GM19455 (cell line): ENCODE results near the gene VPREB3.
"Not testable (repeated sequence)": the region's sequence is repeated elsewhere in the genome, so short reads cannot be mapped to it uniquely, and the experiment has no call there.

ENCODE experiments used
- ATAC-seq: cut with Tn5 transposase; IDR thresholded peaks from one replicate; pipeline ENCODE4 v1.9.1; 2021; ENCODE audit not compliant: unreplicated experiment

Gene VPREB3

DNA sequence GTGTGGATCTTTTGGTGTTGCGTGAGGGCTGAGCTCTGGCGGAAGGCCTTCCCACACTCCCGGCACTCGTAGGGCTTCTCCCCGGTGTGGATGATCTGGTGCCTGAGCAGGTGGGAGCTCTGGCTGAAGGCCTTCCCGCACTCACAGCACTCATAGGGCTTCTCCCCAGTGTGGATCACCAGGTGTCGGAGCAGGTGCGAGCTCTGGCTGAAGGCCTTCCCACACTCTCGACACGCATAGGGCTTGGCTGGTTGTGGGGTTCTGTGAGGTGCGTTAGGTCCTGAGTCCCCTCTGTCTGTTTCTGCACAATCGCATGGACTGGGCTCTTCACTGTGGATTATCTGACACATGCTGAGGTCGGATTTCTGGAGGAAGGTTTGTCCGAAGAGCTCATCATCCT is 9.7 kb downstream of the VPREB3 start:
- ATAC-seq = no peak

- ATAC-seq = no peak
Measured at GRCh38 chr22:23744001-23744400, 10.2 kb downstream of the VPREB3 start.

DNA sequence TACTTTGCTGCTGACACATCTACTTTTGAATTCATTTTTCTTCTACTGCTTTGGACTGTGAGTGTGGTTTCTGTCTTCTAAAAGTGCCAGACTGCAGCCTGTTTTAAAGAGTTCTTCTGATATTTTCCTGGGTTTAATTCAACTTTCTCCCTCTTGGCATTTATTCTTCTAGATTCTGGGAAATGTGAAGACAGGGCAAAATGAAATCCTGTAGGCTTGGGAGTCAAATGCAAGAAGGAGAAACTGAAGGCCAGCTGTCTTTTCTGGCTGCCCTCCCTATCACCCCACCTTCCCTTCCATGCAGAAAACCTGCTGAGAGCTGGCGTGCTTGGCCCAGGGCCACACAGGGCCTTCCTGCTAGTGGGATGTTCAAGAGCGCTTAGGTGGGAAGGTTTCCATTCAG is 10.9 kb downstream of the VPREB3 start:
- no peak for ATAC-seq

- ATAC-seq = no peak
Measured at GRCh38 chr22:23742505-23743264, 11.5 kb downstream of the VPREB3 start.

DNA sequence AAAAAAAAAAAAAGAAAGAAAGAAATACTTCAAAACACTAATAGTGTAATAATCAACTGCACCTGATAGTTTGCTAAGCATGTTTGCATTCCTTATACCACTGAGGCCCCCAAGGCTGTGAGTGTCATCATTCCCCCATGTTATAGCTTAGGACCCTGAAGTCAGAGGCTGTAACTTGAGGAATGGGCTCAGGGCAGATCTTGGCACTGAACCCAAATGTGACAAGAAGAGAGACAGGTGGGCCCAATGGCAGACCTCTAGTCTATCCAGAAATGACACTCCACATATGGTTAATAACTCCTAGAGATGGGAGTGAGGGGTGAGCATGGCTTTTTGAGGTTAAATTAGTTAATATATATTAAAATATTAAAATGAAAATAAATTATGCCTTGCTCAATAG is 16.5 kb downstream of the VPREB3 start:
- ATAC-seq = no peak

DNA sequence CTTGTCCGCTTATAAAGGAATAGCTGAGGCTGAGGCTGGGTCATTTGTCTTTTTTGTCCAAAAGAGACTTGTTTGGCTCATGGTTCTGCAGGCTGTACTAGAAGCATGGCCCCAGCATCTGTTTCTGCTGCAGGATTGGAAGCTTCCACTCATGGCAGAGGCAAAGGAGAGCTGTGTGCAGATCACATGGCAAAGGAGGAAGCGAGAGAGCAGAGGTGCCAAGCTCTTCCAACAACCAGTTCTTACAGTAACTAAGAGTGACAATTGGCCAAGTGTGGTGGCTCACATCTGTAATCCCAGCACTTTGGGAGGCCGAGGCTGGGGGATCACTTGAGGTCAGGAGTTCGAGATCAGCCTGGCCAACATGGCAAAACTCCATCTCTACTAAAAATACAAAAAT is 26.1 kb downstream of the VPREB3 start:
- not testable (repeated sequence) for ATAC-seq

DNA sequence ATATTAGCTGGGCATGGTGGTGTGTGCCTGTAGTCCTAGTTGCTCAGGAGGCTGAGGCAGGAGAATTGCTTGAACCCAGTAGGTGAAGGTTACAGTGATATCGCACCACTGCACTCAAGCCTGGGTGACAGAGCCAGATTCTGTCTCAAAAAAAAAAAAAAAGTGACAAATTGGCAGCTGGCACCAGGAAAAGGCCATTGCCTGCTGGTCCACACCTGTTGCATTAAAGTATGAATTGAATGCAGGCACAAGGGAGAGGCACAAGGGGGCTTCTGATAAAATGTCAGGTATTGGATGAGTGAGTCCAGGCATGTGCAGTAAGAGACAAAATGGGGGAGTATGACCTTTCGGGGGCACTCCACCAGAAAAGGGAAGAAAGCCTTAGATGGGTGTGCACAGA is 31.5 kb downstream of the VPREB3 start:
- no peak for ATAC-seq

DNA sequence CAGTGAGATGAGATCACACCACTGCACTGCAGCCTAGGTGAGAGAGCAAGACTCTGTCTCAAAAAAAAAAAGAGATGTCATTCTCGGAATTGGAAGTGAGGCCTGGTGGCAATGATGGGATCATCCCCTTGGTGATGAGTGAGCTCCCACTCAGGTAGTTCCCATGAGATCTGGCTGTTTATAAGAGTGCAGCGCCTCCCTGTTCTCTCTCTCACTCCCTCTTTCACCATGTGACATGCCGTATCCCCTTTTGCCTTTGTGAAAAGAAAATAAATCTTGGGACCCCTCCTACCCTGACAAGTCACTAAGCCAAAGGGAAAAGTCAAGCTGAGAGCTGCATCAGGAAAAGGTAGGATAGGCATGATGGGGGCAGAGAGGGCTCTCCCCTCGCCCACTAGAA is 32.1 kb downstream of the VPREB3 start:
- no peak for ATAC-seq

DNA sequence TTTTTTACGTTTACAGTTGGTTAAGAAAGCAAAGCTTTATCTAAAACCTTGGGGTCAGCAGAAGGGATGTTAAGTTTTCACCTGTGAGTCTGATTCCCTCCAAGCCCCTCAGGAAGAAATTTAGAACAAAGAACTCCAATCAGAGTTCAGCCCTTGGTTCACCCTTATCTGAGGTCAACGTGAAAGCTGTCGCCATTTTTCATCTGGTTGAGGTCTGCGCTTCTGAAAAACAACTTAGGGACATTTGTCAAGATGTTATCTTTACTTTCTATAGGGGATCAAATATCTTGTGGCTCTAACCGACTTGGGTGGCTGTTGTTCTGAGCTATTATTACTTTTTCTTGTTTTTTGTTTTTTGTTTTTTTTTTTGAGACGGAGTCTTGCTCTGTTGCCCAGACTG is 33.4 kb downstream of the VPREB3 start:
- no peak for ATAC-seq

DNA sequence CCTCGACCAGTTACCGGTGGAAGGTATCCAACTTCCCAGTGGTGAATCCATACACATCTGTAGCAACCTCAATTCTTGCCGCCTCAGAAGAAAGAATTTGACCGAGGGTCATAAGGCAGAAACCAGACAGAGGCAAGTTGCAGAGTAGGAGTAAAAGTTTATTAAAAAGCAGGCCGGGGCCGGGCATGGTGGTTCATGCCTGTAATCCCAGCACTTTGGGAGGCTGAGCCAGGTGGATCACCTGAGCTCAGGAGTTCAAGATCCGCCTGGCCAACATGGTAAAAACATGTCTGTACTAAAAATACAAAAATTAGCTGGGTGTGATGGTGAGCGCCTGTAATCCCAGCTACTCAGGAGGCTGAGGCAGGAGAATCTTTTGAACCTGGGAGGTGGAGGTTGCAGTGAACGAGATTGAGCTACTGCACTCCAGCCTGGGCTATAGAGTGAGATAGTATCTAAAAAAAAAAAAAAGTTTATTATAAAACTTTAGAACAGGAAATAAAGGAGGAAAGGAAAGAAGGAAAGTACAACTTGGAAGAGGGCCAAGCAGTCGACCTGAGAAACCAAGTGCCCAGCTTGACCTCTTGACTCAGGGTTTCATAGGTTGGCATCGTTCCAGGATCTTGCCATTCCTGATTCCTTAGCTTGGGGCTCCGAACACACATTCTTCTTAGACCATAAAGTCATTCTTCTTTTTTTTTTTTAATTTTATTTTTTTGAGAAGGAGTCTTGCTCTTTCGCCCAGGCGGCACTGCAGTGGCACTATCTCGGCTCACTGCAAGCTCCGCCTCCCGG is 35.7 kb downstream of the VPREB3 start:
- no peak for ATAC-seq

DNA sequence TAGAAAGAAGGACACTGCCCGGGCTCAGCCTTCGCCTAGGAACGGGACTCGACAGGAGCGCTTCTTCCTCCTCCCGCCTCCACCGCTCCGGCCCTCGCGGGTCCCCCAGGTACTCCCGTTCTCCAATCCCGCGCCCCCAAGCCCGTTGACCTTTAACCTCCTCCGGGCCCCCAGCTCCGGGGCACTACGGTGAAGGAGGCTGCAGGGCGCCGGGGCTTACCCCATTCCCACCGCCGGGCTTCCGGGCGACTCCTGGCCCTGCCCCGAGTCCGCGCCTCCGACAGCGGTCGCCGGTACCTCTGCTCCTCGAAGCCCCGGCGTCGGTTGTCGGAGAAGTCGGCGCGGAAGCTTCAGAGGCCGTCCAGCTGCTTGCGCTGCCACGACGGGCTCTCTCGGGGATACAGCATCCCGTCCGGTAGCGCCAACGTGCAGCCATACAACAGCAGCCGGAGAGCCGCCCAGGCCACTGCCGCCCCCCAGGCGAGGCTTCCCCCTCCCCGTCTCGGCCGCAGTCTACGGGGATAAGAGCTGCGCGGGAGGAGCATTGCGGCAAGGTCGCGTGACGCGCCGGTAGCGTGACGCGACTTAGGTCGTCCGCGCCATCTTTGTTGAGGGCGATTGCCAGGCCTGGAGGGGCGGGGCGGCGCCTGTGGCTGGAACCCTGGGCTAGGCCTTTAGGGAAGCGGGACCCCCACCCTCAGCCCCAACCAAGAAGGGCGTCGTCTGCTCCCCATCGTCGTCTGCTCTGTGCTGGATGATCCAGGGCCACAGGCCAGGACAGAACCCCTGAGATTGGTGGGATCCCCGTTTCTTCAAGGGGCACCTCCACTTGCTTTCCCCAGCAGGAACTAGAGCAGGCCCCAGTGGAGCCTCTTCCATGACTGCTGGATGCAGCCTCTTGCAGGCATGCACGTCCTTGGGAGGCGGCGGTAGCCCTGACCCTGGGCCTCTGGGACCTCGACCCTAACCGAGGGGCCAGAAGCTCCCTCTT is 37.1 kb downstream of the VPREB3 start:
- no peak for ATAC-seq

DNA sequence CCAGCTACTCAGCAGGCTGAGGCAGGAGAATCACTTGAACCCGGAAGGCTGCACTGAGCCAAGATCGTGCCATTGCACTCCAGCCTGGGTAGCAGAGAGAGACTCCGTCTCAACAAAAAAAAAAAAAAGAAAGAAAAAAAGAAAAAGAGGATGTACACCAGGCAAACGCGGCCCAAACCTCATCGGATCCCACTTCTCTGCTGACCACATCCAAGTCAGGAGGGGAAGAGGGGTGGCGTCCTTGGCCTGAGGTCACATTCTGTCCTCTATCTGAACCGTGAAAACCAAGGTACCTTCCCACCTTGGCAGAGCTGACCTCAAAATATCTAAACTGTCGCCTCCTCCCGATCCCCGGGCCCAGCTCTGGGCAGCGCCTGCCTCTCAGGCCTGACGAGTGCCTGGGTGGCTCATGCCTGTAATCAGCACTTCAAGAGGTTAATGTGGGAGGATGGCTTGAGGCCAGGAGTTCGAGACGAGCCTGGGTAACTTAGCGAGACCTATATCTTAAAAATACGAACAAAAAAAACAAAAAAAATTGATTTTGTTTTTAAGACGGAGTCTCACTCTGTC is 38.3 kb downstream of the VPREB3 start:
- ATAC-seq = no peak

DNA sequence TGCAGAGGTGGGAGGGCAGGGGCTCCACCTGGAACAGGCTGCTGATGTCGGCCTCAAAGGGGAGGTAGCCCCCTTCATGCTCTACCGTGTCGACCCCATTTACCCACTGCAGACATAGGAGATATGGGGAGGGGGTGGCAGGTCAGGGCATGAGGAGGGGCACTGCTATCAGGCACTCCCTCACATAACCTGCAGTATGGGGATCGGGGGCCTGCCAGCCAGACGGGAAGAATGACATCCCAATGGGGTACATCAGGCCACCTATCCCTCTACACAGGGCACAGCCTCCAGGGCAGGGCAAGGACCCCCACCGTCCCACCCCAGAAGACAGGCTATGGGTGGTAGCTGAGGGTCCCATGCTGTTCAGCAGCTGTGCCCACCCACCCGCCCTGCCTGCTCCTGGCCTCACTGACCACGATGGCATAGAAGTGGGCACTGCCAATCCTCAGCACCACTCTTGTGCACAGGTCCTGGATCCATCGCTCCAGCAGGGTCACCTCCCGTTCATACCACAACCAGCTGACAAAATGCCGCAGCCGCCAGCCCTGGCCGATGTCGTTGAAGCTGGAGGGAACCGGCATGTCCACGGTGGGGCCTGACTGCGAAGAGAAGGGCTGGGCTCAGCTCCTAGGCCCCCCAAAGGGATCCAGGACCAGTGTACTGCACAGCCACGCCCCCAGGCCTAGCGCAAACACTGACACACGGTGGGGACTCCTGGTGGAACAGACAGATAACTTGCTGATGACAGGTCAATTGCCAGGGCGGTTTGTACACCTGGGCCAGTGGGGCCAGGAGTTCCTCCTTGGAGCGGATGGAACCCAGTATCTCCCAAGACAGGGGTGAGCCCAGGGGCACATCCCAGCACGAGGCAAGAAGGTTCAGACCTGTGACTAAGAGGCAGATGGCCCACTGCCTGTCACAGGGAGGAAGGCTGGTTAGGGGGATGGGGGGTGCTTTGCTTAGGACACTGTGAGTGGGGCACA is 39.3 kb downstream of the VPREB3 start:
- no peak for ATAC-seq

- no peak for ATAC-seq
Measured at GRCh38 chr22:23713696-23714595, 40.3 kb downstream of the VPREB3 start.

DNA sequence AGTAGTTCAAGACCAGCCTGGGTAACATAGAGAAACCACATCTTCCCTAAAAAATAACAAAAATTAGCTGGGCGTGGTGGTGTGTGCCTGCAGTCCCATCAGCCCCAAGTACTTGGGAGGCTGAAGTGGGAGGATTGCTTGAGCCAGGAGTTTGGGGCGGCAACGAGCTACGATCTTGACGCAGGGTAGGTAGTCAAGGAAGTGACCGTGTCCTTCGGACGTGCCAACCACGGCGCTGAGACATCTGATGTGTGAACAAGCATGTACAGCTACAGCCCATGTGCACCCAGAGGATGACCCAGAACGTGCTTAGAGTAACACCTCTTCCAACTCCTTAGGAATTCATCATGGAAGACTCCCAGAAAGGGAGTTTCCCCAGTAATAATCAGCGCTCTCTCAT is 42.0 kb downstream of the VPREB3 start:
- ATAC-seq = no peak

DNA sequence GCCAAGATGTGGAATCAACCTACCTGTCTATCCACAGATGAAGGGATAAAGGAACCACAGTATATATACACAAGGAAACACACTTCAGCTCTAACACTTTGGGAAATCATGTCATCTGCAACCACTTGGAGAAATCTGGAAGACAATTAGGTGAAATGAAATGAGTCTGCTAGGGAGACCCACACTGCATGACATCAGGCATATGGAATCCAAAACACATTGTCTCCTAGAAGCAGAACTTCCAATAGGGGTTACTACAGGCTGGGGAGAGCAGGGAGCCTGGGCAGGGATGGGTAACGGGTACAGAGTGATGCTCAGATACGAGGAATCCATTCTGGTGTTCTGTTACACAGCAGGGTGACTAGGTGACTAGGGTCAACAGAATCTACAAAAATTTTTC is 45.1 kb downstream of the VPREB3 start:
- ATAC-seq = no peak

DNA sequence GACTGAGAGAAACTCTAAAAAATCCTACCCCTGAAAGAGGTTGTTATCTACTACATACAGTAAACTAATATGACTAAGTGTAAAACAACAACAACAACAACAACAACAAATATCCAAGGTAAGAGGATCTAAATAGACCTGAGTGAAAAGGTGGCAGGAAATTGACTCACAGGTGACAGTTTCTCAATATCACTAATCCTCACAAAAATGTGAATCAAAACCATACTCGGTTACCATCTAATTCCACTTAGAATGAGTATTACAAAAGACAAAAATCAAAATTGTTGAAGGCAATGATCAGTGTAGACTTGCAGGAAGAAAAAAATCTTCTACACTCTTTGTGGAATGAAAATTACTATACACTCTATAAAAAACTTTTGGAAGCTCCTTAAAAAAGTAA is 46.0 kb downstream of the VPREB3 start:
- ATAC-seq = no peak

DNA sequence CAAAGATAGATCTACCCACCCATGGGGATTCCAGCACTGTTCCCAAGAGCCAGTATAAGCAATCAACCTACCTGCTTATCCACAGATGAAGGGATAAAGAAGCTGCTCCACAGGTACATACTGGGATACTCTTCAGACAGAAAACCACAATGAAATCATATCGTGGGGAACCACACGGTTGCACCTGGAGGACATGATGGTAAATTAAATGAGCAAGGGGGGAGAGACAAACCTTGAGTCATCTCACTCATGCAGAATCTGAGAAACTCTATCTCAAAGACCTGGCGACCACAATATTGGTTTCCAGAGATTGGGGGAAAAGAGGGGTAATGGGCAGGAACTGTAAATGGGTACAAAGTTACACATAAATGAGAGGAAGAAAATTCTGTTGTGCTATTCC is 48.9 kb downstream of the VPREB3 start:
- no peak for ATAC-seq

DNA sequence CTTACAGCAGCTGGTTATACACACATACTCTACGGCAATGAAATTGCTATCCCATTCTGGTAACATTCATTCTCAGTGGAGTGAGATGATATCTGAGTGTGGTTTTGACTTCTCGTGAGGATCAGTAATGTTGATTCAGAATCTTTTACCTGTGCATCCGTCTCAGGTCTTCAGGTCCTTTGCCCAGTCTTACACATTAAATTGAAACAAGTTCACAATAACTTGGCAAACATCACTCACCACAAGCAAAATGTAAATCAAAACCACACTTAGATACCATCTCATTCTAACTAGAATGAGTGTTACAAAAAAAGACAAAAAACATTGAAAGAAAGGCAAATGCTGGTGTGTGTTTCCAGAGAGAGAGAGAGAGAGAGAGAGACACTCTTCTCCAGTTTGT is 49.4 kb downstream of the VPREB3 start:
- no peak for ATAC-seq
